Liver (tissue), 9 donors: ENCODE measurements around the gene PRKAA2. TPM values are rescaled to one million over a fixed set of nuclear protein-coding genes. Genes with fewer than 3 reads are reported as not detected.
A peak's percentile ranks its signal among the peaks of the same experiment; 100 is the strongest.

ENCODE experiments used
- DNase-seq: peaks from one replicate; pipeline ENCODE4 v3.0.0-alpha.2; 2017; ENCODE audit warnings: low spot score
- H3K27ac ChIP-seq, 2 donors: one replicate each; pipeline ENCODE4 v1.7.0; 2013; ENCODE audit warnings: inconsistent platforms in 2 of 2, low read length in 2 of 2, control low read depth in 1 of 2, low read depth in 1 of 2, mild to moderate bottlenecking in 1 of 2
- H3K27me3 ChIP-seq, 4 donors: one replicate each; pipeline versions ENCODE4 v1.6.1 to v1.7.0; 2013; ENCODE audit warnings: low read length in 3 of 4, inconsistent platforms in 1 of 4, mild to moderate bottlenecking in 1 of 4, moderate library complexity in 1 of 4; ENCODE audit not compliant: control insufficient read depth in 4 of 4, insufficient read depth in 4 of 4
- H3K36me3 ChIP-seq, 4 donors: one replicate each; pipeline versions ENCODE4 v1.6.1 to v1.7.0; 2013; ENCODE audit warnings: low read length in 3 of 4, mild to moderate bottlenecking in 3 of 4, low read depth in 1 of 4, moderate library complexity in 1 of 4; ENCODE audit not compliant: control insufficient read depth in 4 of 4, insufficient read depth in 3 of 4
- H3K4me1 ChIP-seq, 4 donors: one replicate each; pipeline versions ENCODE4 v1.6.1 to v1.7.0; 2013; ENCODE audit warnings: low read length in 3 of 4, mild to moderate bottlenecking in 3 of 4, moderate library complexity in 1 of 4; ENCODE audit not compliant: control insufficient read depth in 4 of 4, insufficient read depth in 4 of 4
- H3K4me3 ChIP-seq, 3 donors: one replicate each; pipeline versions ENCODE4 v1.6.1 to v1.7.0; 2013; ENCODE audit warnings: low read length in 3 of 3, control low read depth in 1 of 3, low read depth in 1 of 3, mild to moderate bottlenecking in 1 of 3
- H3K9ac ChIP-seq, 2 donors: one replicate each; pipeline ENCODE4 v1.7.0; 2013; ENCODE audit warnings: low read length in 2 of 2, mild to moderate bottlenecking in 2 of 2, moderate library complexity in 2 of 2, control low read depth in 1 of 2, low read depth in 1 of 2
- H3K9me3 ChIP-seq, 4 donors: one replicate each; pipeline versions ENCODE4 v1.6.1 to v1.7.0; 2013; ENCODE audit warnings: low read length in 3 of 4; ENCODE audit not compliant: control insufficient read depth in 4 of 4
- EGR1 ChIP-seq, 2 donors: IDR thresholded peaks; 2 replicates each; pipeline ENCODE4 v1.6.1; 2016 to 2018; ENCODE audit warnings: antibody characterized with exemption in 2 of 2, low read depth in 2 of 2
- FOXA1 ChIP-seq: IDR thresholded peaks from 2 replicates; pipeline ENCODE4 v1.6.1; 2016; ENCODE audit warnings: antibody characterized with exemption
- FOXA2 ChIP-seq: IDR thresholded peaks from 2 replicates; pipeline ENCODE4 v1.6.1; 2016; ENCODE audit warnings: antibody characterized with exemption
- GABPA ChIP-seq, 2 donors: IDR thresholded peaks in 1 of 2; conservative IDR thresholded peaks in 1 of 2; 2 replicates each; pipeline ENCODE4 v1.6.1; 2016; ENCODE audit warnings: antibody characterized with exemption in 2 of 2, mild to moderate bottlenecking in 1 of 2, moderate library complexity in 1 of 2
- HNF4A ChIP-seq, 2 donors: conservative IDR thresholded peaks; 2 replicates each; pipeline ENCODE4 v1.6.1; 2016; ENCODE audit warnings: antibody characterized with exemption in 2 of 2, mild to moderate bottlenecking in 2 of 2
- HNF4G ChIP-seq: IDR thresholded peaks from 2 replicates; pipeline ENCODE4 v1.6.1; 2016; ENCODE audit warnings: antibody characterized with exemption
- JUND ChIP-seq, 2 donors: IDR thresholded peaks; 2 replicates each; pipeline ENCODE4 v1.6.1; 2016; ENCODE audit warnings: antibody characterized with exemption in 2 of 2
- NR2F2 ChIP-seq: IDR thresholded peaks from 2 replicates; pipeline ENCODE4 v1.6.1; 2016; ENCODE audit warnings: antibody characterized with exemption
- RAD21 ChIP-seq, 2 donors: IDR thresholded peaks; 2 replicates each; pipeline ENCODE4 v1.6.1; 2016; ENCODE audit warnings: antibody characterized with exemption in 2 of 2, mild to moderate bottlenecking in 2 of 2
- RXRA ChIP-seq, 2 donors: IDR thresholded peaks; 2 replicates each; pipeline ENCODE4 v1.6.1; 2017 to 2018; ENCODE audit warnings: antibody characterized with exemption in 2 of 2, mild to moderate bottlenecking in 1 of 2
- SP1 ChIP-seq: IDR thresholded peaks from 2 replicates; pipeline ENCODE4 v1.6.1; 2018; ENCODE audit warnings: antibody characterized with exemption, mild to moderate bottlenecking
- TAF1 ChIP-seq: conservative IDR thresholded peaks from 2 replicates; pipeline ENCODE4 v1.6.1; 2016; ENCODE audit warnings: antibody characterized with exemption, mild to moderate bottlenecking
- YY1 ChIP-seq: IDR thresholded peaks from 2 replicates; pipeline ENCODE4 v1.6.1; 2016; ENCODE audit warnings: antibody characterized with exemption, mild to moderate bottlenecking
- WGBS: extraction: QIAGEN DNeasy Blood & Tissue Kit; methylation state at CpG from one replicate; pipeline ENCODE4 v1.1.7; 2013; 5-methylcytosine and 5-hydroxymethylcytosine counted together
- polyA plus RNA-seq, 2 donors: library from polyadenylated mRNA; stranded (reverse) in 1 of 2; unstranded in 1 of 2; fragments of 200-250 nt in 1 of 2; fragments of >200 nt in 1 of 2; fragmentation: Nextera tagmentation in 1 of 2; extraction: Ambion mirVana in 1 of 2; gene quantifications; one replicate each; pipeline versions ENCODE4 v1.2.1 to v1.2.3, GENCODE V29; 2013 to 2015
- total RNA-seq, 2 donors: library from RNA; depleted of rRNA; stranded (reverse); fragments of >200 nt; gene quantifications; one replicate each; pipeline ENCODE4 v1.2.3, GENCODE V29; 2014
- TF ChIP-seq, protein P1 (sequence below): fragments of 150-350 bp; IDR thresholded peaks from 2 replicates; pipeline ENCODE4 v1.5.1; 2017; ENCODE audit warnings: improper control_type of control experiment, low read depth, low read length; ENCODE audit not compliant: missing input control
- TF ChIP-seq, protein P2 (sequence below): IDR thresholded peaks from 2 replicates; pipeline ENCODE4 v1.6.1; 2016; ENCODE audit warnings: antibody characterized with exemption
- TF ChIP-seq, protein P3 (sequence below): IDR thresholded peaks from 2 replicates; pipeline ENCODE4 v1.6.1; 2016; ENCODE audit warnings: antibody characterized with exemption
- TF ChIP-seq, protein P4 (sequence below): IDR thresholded peaks from 2 replicates; pipeline ENCODE4 v1.6.1; 2016; ENCODE audit warnings: antibody characterized with exemption
- TF ChIP-seq, protein P5 (sequence below): IDR thresholded peaks from 2 replicates; pipeline ENCODE4 v1.6.1; 2016; ENCODE audit warnings: antibody characterized with exemption, mild to moderate bottlenecking
- donor health status: healthy.
- donor health status: healthy.
- donor health status: healthy.
- donor health status: healthy.
- donor health status: healthy.

The PRKAA2 gene
- total and polyA plus RNA-seq, 4 donors = 0.33 to 2.7 (median 1.6) TPM

DNA sequence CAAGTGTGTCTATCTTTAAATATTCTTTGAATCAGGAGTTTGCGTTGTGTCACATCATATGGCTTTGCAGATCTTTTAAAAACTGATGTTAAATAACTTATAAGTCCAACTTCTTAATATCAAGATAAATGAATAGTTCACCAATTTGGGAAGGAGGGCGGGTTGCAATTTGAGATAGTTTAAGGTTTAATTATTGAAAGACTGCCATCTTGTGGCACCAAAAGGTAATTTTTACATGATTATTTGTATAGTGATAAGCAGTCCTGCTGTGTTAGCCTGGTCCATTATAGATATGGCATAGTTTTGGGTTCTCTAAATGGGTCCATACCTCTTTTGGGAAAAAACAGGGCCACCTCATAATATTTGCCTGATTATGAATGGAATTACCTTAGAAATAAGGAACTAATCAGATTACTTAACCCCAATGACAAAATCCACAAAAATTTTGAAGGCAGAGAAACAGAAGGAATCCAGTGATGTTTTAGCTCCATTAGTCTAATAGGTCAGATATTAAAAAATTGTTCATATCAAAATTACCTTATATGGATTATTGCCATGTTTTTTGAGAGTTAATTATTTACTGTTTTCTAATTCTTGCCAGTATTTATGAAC lies 64.3 kb downstream of the PRKAA2 start:
- Histone ChIP-seq H3K36me3 (peaks cover 0 to 1% (median 0%) of the 10 kb centered on the region in 4 donors), H3K4me3 (no peak overlapping the region), H3K9ac (no peak overlapping the region), H3K4me1 (no peaks in the 10 kb centered on the region), H3K9me3 (no peaks in the 10 kb centered on the region), H3K27me3 (no peaks in the 10 kb centered on the region), H3K27ac (no peak overlapping the region)
- 14% methylated on average over 2 of the region's 2 CpGs for WGBS
- TF ChIP-seq, protein P1, sequence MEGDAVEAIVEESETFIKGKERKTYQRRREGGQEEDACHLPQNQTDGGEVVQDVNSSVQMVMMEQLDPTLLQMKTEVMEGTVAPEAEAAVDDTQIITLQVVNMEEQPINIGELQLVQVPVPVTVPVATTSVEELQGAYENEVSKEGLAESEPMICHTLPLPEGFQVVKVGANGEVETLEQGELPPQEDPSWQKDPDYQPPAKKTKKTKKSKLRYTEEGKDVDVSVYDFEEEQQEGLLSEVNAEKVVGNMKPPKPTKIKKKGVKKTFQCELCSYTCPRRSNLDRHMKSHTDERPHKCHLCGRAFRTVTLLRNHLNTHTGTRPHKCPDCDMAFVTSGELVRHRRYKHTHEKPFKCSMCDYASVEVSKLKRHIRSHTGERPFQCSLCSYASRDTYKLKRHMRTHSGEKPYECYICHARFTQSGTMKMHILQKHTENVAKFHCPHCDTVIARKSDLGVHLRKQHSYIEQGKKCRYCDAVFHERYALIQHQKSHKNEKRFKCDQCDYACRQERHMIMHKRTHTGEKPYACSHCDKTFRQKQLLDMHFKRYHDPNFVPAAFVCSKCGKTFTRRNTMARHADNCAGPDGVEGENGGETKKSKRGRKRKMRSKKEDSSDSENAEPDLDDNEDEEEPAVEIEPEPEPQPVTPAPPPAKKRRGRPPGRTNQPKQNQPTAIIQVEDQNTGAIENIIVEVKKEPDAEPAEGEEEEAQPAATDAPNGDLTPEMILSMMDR = peak; percentile 69
- TF ChIP-seq JUND (IDR thresholded peaks at IDR 0.05) (no peak), NR2F2 (no peak), HNF4A (conservative IDR thresholded peaks at IDR 0.05) (peak in 1 of 2 donors; percentile 5), FOXA2 (no peak), EGR1 (IDR thresholded peaks at IDR 0.05; ENCODE audit: low read depth in 2 of 2) (no peak), YY1 (no peak), RXRA (IDR thresholded peaks at IDR 0.05) (no peak), HNF4G (no peak), GABPA (IDR thresholded peaks at IDR 0.05 in 1 of 2, conservative IDR thresholded peaks at IDR 0.05 in 1 of 2) (no peak), FOXA1 (no peak), RAD21 (IDR thresholded peaks at IDR 0.05) (peak; percentile 76 to 82), TAF1 (no peak), SP1 (no peak)
- TF ChIP-seq, protein P2, sequence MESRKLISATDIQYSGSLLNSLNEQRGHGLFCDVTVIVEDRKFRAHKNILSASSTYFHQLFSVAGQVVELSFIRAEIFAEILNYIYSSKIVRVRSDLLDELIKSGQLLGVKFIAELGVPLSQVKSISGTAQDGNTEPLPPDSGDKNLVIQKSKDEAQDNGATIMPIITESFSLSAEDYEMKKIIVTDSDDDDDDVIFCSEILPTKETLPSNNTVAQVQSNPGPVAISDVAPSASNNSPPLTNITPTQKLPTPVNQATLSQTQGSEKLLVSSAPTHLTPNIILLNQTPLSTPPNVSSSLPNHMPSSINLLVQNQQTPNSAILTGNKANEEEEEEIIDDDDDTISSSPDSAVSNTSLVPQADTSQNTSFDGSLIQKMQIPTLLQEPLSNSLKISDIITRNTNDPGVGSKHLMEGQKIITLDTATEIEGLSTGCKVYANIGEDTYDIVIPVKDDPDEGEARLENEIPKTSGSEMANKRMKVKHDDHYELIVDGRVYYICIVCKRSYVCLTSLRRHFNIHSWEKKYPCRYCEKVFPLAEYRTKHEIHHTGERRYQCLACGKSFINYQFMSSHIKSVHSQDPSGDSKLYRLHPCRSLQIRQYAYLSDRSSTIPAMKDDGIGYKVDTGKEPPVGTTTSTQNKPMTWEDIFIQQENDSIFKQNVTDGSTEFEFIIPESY = no peak
- TF ChIP-seq, protein P3, sequence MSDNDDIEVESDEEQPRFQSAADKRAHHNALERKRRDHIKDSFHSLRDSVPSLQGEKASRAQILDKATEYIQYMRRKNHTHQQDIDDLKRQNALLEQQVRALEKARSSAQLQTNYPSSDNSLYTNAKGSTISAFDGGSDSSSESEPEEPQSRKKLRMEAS = no peak
- TF ChIP-seq, protein P4, sequence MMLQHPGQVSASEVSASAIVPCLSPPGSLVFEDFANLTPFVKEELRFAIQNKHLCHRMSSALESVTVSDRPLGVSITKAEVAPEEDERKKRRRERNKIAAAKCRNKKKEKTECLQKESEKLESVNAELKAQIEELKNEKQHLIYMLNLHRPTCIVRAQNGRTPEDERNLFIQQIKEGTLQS = no peak
- TF ChIP-seq, protein P5, sequence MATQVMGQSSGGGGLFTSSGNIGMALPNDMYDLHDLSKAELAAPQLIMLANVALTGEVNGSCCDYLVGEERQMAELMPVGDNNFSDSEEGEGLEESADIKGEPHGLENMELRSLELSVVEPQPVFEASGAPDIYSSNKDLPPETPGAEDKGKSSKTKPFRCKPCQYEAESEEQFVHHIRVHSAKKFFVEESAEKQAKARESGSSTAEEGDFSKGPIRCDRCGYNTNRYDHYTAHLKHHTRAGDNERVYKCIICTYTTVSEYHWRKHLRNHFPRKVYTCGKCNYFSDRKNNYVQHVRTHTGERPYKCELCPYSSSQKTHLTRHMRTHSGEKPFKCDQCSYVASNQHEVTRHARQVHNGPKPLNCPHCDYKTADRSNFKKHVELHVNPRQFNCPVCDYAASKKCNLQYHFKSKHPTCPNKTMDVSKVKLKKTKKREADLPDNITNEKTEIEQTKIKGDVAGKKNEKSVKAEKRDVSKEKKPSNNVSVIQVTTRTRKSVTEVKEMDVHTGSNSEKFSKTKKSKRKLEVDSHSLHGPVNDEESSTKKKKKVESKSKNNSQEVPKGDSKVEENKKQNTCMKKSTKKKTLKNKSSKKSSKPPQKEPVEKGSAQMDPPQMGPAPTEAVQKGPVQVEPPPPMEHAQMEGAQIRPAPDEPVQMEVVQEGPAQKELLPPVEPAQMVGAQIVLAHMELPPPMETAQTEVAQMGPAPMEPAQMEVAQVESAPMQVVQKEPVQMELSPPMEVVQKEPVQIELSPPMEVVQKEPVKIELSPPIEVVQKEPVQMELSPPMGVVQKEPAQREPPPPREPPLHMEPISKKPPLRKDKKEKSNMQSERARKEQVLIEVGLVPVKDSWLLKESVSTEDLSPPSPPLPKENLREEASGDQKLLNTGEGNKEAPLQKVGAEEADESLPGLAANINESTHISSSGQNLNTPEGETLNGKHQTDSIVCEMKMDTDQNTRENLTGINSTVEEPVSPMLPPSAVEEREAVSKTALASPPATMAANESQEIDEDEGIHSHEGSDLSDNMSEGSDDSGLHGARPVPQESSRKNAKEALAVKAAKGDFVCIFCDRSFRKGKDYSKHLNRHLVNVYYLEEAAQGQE = no peak
- no peak for DNase-seq
